Natural killer cell (primary cell): ENCODE measurements around the gene CFAP58. TPM values are rescaled to one million over a fixed set of nuclear protein-coding genes. Genes with fewer than 3 reads are reported as not detected.

ENCODE experiments used
- ATAC-seq, 3 donors: fragments of 150-1000 bp in 2 of 3; fragments of 200-7000 bp in 1 of 3; cut with Tn5 transposase; 1 replicate in 1 of 3; 2 replicates in 2 of 3; pipeline ENCODE4 v1.10.0; 2021; ENCODE audit warnings: mild to moderate bottlenecking in 2 of 3, moderate library complexity in 2 of 3
- DNase-seq, 2 donors: peaks; one replicate each; pipeline versions ENCODE4 v3.0.0 to v3.0.0-alpha.2; 2013 to 2021; ENCODE audit warnings: mixed read lengths in 1 of 2
- H3K27ac ChIP-seq: one replicate; pipeline ENCODE4 v1.5.1; 2013; ENCODE audit warnings: mild to moderate bottlenecking, low read length
- H3K27me3 ChIP-seq: one replicate; pipeline ENCODE4 v1.6.1; 2013; ENCODE audit warnings: low read length; ENCODE audit not compliant: control insufficient read depth, insufficient read depth
- H3K36me3 ChIP-seq: one replicate; pipeline ENCODE4 v1.6.1; 2013; ENCODE audit warnings: low read length; ENCODE audit not compliant: control insufficient read depth, insufficient read depth
- H3K4me1 ChIP-seq: one replicate; pipeline ENCODE4 v1.6.1; 2013; ENCODE audit warnings: low read length; ENCODE audit not compliant: control insufficient read depth, insufficient read depth
- H3K4me3 ChIP-seq: one replicate; pipeline ENCODE4 v1.5.1; 2013; ENCODE audit warnings: low read length
- H3K9me3 ChIP-seq: one replicate; pipeline ENCODE4 v1.6.1; 2013; ENCODE audit warnings: low read length; ENCODE audit not compliant: control insufficient read depth, insufficient read depth
- H3K27ac Mint-ChIP-seq, 2 donors: one replicate each; pipeline ENCODE4 v1.8.0; 2022; ENCODE audit warnings: mild to moderate bottlenecking in 2 of 2, mixed read lengths in 2 of 2, moderate library complexity in 1 of 2
- H3K27me3 Mint-ChIP-seq, 2 donors: one replicate each; pipeline ENCODE4 v1.8.0; 2022; ENCODE audit warnings: low read depth in 2 of 2, mixed read lengths in 2 of 2
- H3K36me3 Mint-ChIP-seq: one replicate; pipeline ENCODE4 v1.8.0; 2022; ENCODE audit warnings: mixed read lengths
- H3K4me1 Mint-ChIP-seq, 2 donors: one replicate each; pipeline ENCODE4 v1.8.0; 2022; ENCODE audit warnings: mixed read lengths in 2 of 2
- H3K4me3 Mint-ChIP-seq: one replicate; pipeline ENCODE4 v1.8.0; 2022; ENCODE audit warnings: mild to moderate bottlenecking, moderate library complexity, mixed read lengths
- H3K9me3 Mint-ChIP-seq, 2 donors: one replicate each; pipeline ENCODE4 v1.8.0; 2022; ENCODE audit warnings: mixed read lengths in 2 of 2
- WGBS: methylation state at CpG from one replicate; pipeline ENCODE4 v1.1.7; 2013; ENCODE audit warnings: missing lambda C conversion rate; ENCODE audit not compliant: insufficient coverage; 5-methylcytosine and 5-hydroxymethylcytosine counted together
- intact Hi-C: fragments of 100-400 bp; cut with micrococcal nuclease; formaldehyde crosslinking; loops from one replicate; pipeline ENCODE4 v1.14.2; 2022
- total RNA-seq, 4 donors: library from RNA; stranded (reverse); fragments of 120-200 nt in 1 of 4; gene quantifications; one replicate each; pipeline versions ENCODE4 v1.2.3 to v1.2.4, GENCODE V29; 2013 to 2022
- TF ChIP-seq, protein P1 (sequence below): fragments of 200-600 bp; IDR thresholded peaks from one replicate; pipeline ENCODE4 v1.8.0; 2022; ENCODE audit warnings: antibody characterized with exemption

CFAP58 gene
- total RNA-seq, 3 donors from 2014 or later (not counting 1 experiment from before 2014, with no cell fraction given), result 0.07 to 0.15 (median 0.11) TPM

DNA sequence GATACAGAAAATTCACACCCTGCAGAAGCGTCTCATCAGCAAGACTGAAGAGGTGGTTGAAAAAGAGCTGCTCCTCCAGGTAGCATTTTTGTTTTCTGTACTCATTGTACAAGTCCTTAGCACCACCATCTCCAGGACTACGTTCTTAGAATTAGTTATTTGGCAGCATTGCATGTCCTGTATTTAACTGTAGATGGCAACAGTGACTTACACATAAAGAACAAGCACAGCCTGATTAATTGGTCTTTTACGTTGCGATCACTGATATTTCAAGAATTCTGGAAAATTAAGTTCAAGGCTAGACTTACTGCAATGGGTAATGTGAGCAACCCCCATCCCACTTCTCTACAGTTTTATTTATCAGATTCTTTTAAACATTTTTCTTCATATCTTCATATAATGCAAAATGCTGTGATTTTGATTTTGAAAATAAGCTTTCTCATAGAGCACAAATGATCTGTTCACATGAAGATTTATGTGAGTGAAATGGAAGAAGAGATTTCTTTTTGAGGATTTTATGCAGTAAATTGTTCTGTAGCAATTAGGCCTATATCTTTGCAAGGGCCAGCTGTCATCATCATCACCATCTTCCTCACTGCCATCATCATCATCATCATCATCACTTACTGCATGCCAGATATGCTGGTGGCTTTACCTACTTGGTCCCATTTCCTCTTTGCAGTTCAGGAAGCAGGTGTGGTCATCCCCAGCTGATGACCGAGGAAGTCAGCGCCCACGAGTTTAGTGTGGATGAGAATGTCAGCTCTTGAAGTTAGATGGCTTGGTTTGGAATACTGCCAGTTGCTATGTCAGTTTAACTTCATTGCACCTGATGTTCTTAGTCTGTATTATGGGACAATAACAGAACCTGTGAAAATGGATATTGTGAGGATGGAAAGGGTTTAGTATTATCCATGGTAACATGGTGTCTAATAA lies 53.4 kb downstream of the CFAP58 start:
- Histone ChIP-seq H3K9me3 (no peaks in the 10 kb centered on the region), H3K4me1 (no peaks in the 10 kb centered on the region), H3K27ac (no peak overlapping the region), H3K4me3 (no peak overlapping the region), H3K27me3 (peaks cover 2% of the 10 kb centered on the region), H3K36me3 (no peaks in the 10 kb centered on the region)
- WGBS, result 15% methylated on average over 7 of the region's 7 CpGs
- ATAC-seq (peak in 1 of 3 donors; percentile 54), DNase-seq (peak in 1 of 2 donors; percentile 34)
- intact Hi-C loops, result loop anchor here (5.0 kb wide), 1 partner anchor 520 kb away; no protein-coding TSS in a partner anchor
- TF ChIP-seq, protein P1, sequence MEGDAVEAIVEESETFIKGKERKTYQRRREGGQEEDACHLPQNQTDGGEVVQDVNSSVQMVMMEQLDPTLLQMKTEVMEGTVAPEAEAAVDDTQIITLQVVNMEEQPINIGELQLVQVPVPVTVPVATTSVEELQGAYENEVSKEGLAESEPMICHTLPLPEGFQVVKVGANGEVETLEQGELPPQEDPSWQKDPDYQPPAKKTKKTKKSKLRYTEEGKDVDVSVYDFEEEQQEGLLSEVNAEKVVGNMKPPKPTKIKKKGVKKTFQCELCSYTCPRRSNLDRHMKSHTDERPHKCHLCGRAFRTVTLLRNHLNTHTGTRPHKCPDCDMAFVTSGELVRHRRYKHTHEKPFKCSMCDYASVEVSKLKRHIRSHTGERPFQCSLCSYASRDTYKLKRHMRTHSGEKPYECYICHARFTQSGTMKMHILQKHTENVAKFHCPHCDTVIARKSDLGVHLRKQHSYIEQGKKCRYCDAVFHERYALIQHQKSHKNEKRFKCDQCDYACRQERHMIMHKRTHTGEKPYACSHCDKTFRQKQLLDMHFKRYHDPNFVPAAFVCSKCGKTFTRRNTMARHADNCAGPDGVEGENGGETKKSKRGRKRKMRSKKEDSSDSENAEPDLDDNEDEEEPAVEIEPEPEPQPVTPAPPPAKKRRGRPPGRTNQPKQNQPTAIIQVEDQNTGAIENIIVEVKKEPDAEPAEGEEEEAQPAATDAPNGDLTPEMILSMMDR, result no peak
- H3K27me3 Mint-ChIP-seq, result peaks cover 22 to 37% of the 10 kb centered on the region in 2 donors
- no peak overlapping the region for H3K4me3 Mint-ChIP-seq
- H3K9me3 Mint-ChIP-seq, result no peaks in the 10 kb centered on the region
- H3K4me1 Mint-ChIP-seq, result no peaks in the 10 kb centered on the region
- H3K36me3 Mint-ChIP-seq, result no peaks in the 10 kb centered on the region
- H3K27ac Mint-ChIP-seq, result no peak overlapping the region

DNA sequence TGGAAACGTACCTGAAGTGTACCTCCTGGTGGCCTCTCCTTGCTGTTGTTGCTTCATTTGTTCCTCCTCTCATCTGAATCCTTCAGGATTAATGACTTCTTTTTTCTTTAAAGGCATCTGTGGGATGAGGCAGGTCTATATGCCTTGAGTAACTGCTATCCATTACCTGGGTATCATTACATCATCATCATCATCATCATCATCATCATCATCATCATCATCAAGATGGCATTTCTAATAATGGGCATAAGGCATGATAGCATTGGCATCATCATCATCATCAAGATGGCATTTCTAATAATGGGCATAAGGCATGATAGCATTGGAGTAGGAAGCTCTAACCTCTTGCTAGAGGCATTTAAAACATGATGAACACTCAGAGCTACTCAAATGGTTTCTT lies 59.9 kb downstream of the CFAP58 start:
- Mint-ChIP-seq H3K9me3 (no peaks in the 10 kb centered on the region), H3K4me1 (peaks cover 6 to 12% of the 10 kb centered on the region in 2 donors), H3K36me3 (no peaks in the 10 kb centered on the region), H3K4me3 (no peak overlapping the region), H3K27ac (no peak overlapping the region), H3K27me3 (peaks cover 11 to 32% of the 10 kb centered on the region in 2 donors)
- no peak overlapping the region for H3K4me3 ChIP-seq
- TF ChIP-seq, protein P1, result no peak
- WGBS, result 85% methylated on average over 1 of the region's 1 CpG
- H3K4me1 ChIP-seq, result peaks cover 4% of the 10 kb centered on the region
- DNase-seq (no peak), ATAC-seq (no peak)
- H3K27ac ChIP-seq, result no peak overlapping the region
- H3K27me3 ChIP-seq, result peaks cover 2% of the 10 kb centered on the region
- no peaks in the 10 kb centered on the region for H3K9me3 ChIP-seq
- intact Hi-C loops, result no loop called here
- no peaks in the 10 kb centered on the region for H3K36me3 ChIP-seq

DNA sequence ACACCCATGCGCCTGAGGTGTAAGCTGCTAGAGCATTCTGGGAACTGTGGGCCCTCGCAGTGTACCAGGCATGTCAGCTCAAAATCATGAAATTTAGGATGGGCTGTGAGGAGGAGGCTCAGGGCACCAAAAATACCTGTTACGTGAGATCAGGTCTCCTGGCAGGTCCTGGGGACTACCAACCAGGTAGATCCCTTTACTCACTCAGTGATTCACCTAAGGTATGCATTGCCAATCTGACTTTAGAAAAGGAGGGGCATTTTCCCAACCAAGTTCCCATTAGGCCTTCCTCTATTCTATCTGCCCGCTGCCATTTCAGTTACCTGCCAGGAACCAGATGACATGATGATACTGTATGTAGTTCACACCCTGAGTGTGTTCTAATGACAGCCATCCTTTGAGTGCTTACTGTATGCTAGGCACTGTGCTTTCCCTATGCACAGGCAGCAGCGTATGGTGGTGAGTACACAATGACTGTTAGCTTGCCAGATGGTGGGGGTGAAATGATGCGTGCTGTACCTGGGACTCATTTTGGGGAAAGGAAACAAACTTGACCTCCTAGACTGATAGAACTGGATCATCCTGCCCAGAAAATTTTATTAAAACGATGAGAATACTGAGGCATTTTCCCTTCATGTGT lies 62.0 kb downstream of the CFAP58 start:
- intact Hi-C loops, result no loop called here

More for the DNA sequence above, 62.0 kb downstream of the CFAP58 start:
- no peaks in the 10 kb centered on the region for H3K27me3 ChIP-seq
- no peak overlapping the region for H3K27ac ChIP-seq
- Mint-ChIP-seq H3K27ac (no peak overlapping the region), H3K4me3 (no peak overlapping the region), H3K27me3 (peaks cover 3 to 20% of the 10 kb centered on the region in 2 donors), H3K36me3 (no peaks in the 10 kb centered on the region), H3K9me3 (no peaks in the 10 kb centered on the region), H3K4me1 (peaks cover 6 to 12% of the 10 kb centered on the region in 2 donors)
- H3K4me3 ChIP-seq, result no peak overlapping the region
- no peaks in the 10 kb centered on the region for H3K36me3 ChIP-seq
- H3K9me3 ChIP-seq, result no peaks in the 10 kb centered on the region
- DNase-seq (no peak), ATAC-seq (no peak)
- H3K4me1 ChIP-seq, result peaks cover 4% of the 10 kb centered on the region
- 95% methylated on average over 7 of the region's 7 CpGs for WGBS
- TF ChIP-seq, protein P1, result no peak
